Activated CD4-positive, CD25-positive, alpha-beta regulatory T cell treated with anti-CD3 and anti-CD28 coated beads, Interleukin-2, amount 50 U/mL, for 16 hours (primary cell): ENCODE results near the gene ASIC2.

ENCODE experiments used
- DNase-seq: peaks from one replicate; pipeline ENCODE4 v3.0.0-alpha.2; 2020; ENCODE audit warnings: low read depth, low spot score

Gene ASIC2

GRCh38 chr17:33288954-33289353 lies 4.1 kb downstream of the ASIC2 start:
- DNase-seq = no peak

GRCh38 chr17:33287096-33287725 lies 5.9 kb downstream of the ASIC2 start:
- no peak for DNase-seq

GRCh38 chr17:33285413-33285812 lies 7.7 kb downstream of the ASIC2 start:
- DNase-seq = no peak

- DNase-seq = no peak
Measured at GRCh38 chr17:33284022-33284421, 9.1 kb downstream of the ASIC2 start.

- no peak for DNase-seq
Measured at GRCh38 chr17:33280162-33280943, 12.7 kb downstream of the ASIC2 start.

GRCh38 chr17:33277436-33278100 lies 15.5 kb downstream of the ASIC2 start:
- DNase-seq = no peak

- DNase-seq = no peak
Measured at GRCh38 chr17:33273743-33274410, 19.2 kb downstream of the ASIC2 start.

GRCh38 chr17:33273271-33273670 lies 19.8 kb downstream of the ASIC2 start:
- no peak for DNase-seq

GRCh38 chr17:33272438-33272837 lies 20.7 kb downstream of the ASIC2 start:
- no peak for DNase-seq

- no peak for DNase-seq
Measured at GRCh38 chr17:33269337-33270060, 23.6 kb downstream of the ASIC2 start.

GRCh38 chr17:33267851-33268548 lies 25.1 kb downstream of the ASIC2 start:
- DNase-seq = no peak

GRCh38 chr17:33267271-33267790 lies 25.8 kb downstream of the ASIC2 start:
- no peak for DNase-seq

- no peak for DNase-seq
Measured at GRCh38 chr17:33266611-33267010, 26.5 kb downstream of the ASIC2 start.

- DNase-seq = no peak
Measured at GRCh38 chr17:33266116-33266515, 27.0 kb downstream of the ASIC2 start.

GRCh38 chr17:33263396-33263795 lies 29.7 kb downstream of the ASIC2 start:
- DNase-seq = no peak

- no peak for DNase-seq
Measured at GRCh38 chr17:33262266-33263123, 30.6 kb downstream of the ASIC2 start.

- DNase-seq = no peak
Measured at GRCh38 chr17:33261820-33262219, 31.3 kb downstream of the ASIC2 start.

- DNase-seq = no peak
Measured at GRCh38 chr17:33260638-33261037, 32.5 kb downstream of the ASIC2 start.

GRCh38 chr17:33258296-33258695 lies 34.8 kb downstream of the ASIC2 start:
- no peak for DNase-seq

GRCh38 chr17:33245183-33245582 lies 47.9 kb downstream of the ASIC2 start:
- no peak for DNase-seq
